ENCODE measurements around the gene COQ8B. TPM values are rescaled to one million over a fixed set of nuclear protein-coding genes. Genes with fewer than 3 reads are reported as not detected.

The COQ8B gene
- total RNA-seq, 1 donor from 2014 or later, result 43.9 TPM

DNA sequence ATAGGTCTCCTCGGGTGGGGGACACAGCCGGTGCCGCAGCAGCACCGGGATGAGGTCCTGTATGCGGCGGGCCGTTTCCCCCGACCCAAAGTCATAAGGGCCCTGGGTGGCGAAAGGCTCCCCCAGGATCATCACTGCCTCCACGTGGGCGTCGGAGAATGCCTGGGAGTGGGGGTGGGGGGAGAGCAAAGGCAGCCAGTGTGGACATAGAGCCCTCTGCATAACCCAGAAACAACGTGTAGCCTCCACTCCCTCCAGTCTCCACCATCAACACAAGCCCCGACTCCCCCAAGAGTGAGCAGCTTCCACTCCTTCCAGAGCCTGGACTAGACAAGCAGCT is 24.5 kb downstream of the COQ8B start:
- intact Hi-C loops (cut with DNase I), result no loop called here
- Histone ChIP-seq H3K9me3 (no peaks in the 10 kb centered on the region), H3K27me3 (ENCODE audit: low read depth) (no peaks in the 10 kb centered on the region), H3K36me3 (peaks cover 37% of the 10 kb centered on the region), H3K4me3 (no peak overlapping the region), H3K4me1 (peaks cover 26% of the 10 kb centered on the region), H3K27ac (no peak overlapping the region)
- DNase-seq, result no peak
- ATAC-seq, result no peak
- TF ChIP-seq, protein P1, sequence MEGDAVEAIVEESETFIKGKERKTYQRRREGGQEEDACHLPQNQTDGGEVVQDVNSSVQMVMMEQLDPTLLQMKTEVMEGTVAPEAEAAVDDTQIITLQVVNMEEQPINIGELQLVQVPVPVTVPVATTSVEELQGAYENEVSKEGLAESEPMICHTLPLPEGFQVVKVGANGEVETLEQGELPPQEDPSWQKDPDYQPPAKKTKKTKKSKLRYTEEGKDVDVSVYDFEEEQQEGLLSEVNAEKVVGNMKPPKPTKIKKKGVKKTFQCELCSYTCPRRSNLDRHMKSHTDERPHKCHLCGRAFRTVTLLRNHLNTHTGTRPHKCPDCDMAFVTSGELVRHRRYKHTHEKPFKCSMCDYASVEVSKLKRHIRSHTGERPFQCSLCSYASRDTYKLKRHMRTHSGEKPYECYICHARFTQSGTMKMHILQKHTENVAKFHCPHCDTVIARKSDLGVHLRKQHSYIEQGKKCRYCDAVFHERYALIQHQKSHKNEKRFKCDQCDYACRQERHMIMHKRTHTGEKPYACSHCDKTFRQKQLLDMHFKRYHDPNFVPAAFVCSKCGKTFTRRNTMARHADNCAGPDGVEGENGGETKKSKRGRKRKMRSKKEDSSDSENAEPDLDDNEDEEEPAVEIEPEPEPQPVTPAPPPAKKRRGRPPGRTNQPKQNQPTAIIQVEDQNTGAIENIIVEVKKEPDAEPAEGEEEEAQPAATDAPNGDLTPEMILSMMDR (IDR thresholded peaks at IDR 0.05), result no peak

DNA sequence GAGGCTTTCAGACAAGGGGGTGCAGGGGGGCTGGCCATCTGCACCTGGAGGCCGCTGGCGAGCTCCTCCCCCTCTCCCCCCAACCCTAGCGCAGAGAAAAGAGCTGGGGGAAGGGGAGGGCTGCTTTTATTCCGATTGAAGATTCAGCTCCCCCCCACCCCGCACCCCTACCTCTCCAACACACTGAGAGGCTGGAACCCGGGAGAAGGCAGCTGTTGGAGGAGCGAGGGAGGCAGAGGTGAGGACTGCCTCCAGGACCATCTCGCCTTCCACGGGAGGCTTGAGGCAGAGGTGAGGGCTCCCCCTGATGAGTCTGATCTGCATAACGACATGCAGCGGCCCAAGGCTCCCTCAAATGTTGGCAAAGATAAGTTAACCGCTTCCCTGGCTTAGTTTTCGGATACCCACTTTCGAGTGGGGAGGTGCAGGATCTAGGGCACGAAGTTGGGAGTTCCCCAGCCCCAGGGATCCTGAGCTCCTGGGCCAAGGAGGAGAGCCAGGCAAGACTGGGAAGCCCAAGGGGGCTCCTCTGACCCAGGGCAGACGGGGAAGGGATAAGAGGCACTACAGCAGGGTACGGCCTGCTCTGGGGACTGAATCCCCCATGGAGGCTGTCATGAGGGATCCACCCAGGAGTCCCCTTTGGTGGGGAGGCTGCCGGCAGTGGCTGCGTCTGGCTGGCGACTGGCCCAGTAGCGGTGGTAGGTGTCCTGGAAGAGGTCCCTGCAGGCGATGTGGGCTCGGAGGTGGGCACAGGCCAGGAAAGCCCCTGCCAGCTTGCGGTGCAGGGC is 25.1 kb downstream of the COQ8B start:
- H3K9me3 ChIP-seq, result no peaks in the 10 kb centered on the region
- DNase-seq (no peak), ATAC-seq (no peak)
- H3K4me1 ChIP-seq, result peaks cover 26% of the 10 kb centered on the region
- no peaks in the 10 kb centered on the region for H3K27me3 ChIP-seq (ENCODE audit: low read depth)
- peak overlapping the region; percentile 64 for H3K4me3 ChIP-seq
- intact Hi-C loops (cut with DNase I), result no loop called here
- TF ChIP-seq, protein P1 (IDR thresholded peaks at IDR 0.05), result no peak
- H3K27ac ChIP-seq, result peak overlapping the region; percentile 82
- peaks cover 37% of the 10 kb centered on the region for H3K36me3 ChIP-seq

DNA sequence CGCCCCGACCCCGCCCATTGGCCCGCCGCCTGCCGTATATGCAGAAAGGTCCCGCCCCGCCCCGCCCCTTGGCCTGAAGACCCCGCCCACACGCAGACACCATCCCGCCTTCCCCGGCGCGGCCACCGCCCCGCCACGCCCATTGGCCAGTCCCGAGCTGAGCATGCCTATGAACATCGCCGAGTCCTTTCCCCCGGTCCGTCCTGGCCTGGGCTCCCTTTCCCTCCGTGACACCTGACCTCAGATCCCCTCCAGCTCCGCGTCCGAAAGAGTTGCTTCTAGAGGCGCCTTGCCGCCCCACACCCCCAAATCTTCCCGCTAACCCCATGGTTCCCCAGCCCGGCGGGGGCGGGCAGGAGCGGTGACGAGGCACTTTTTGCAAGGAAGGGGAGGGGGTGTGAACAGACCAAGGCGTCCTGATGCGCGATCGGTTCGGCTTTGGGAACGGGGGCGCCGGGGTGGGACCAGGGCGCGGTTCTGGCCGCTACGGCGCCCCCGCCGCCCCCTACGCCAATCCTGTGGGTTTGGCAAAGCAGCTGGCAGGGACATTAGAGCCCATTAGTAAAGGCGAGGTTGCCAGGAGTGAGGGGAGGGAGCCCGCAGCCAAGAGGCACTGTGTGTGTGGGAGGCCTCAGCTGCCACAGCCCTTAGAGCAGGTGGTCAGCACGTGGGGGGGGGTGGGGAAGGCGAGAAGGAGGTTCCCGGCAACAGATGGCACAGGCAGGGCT is 25.8 kb downstream of the COQ8B start:
- peak; percentile 93 to 95 for ATAC-seq
- Histone ChIP-seq H3K27me3 (ENCODE audit: low read depth) (no peaks in the 10 kb centered on the region), H3K36me3 (peaks cover 40% of the 10 kb centered on the region), H3K27ac (peak overlapping the region; percentile 82), H3K4me3 (peak overlapping the region; percentile 64), H3K4me1 (peaks cover 26% of the 10 kb centered on the region), H3K9me3 (no peaks in the 10 kb centered on the region)
- intact Hi-C loops (cut with DNase I), result no loop called here
- peak; percentile 96 for DNase-seq
- TF ChIP-seq, protein P1 (IDR thresholded peaks at IDR 0.05), result no peak

DNA sequence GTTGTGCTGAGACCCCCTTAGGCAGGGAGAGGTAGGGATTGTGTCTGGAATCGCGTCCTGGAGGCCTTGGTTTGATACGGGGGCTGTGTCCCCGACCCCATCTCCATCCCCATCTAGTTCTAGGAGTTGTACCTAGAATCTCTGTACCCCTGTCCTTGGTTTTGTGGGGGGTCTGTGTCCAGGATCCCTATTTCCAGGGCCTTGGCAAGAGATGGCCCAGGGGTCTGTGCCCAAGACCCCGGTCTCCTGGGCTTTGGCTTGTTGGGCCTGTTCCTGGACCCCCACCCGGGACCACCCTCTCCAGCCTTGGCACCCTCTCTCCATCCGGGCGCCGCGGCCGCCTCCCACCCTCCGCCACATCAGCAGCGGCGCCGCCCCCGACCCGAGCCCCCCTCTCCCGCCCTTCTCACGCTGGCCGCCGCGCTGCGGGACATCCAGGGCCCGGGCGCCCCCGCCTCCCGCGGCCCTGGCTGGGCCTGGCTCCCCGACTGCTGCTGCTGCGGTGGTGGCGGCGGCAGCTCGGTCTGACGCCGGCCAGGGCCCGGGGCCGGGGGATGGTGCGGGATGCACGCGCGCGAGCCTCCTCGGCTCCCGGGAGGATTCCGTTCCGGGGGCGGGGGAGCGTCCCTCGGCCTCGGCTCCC is 26.5 kb downstream of the COQ8B start, which contains the start of gene NUMBL:
TSS of gene NUMBL (minus strand) at position 602 of the 643 bp plus-strand sequence. CDS start at position 434, 168 bp downstream.
- Histone ChIP-seq H3K4me3 (peak within 1 kb of the TSS; percentile 64), H3K27me3 (ENCODE audit: low read depth) (no peaks in the 10 kb centered on the region), H3K36me3 (peaks cover 40% of the 10 kb centered on the region), H3K27ac (peak within 1 kb of the TSS; percentile 82), H3K9me3 (no peaks in the 10 kb centered on the region), H3K4me1 (peaks cover 26% of the 10 kb centered on the region)
- no peak for ATAC-seq
- no peak for DNase-seq
- intact Hi-C loops (cut with DNase I), result no loop called here
- TF ChIP-seq, protein P1 (IDR thresholded peaks at IDR 0.05), result no peak

DNA sequence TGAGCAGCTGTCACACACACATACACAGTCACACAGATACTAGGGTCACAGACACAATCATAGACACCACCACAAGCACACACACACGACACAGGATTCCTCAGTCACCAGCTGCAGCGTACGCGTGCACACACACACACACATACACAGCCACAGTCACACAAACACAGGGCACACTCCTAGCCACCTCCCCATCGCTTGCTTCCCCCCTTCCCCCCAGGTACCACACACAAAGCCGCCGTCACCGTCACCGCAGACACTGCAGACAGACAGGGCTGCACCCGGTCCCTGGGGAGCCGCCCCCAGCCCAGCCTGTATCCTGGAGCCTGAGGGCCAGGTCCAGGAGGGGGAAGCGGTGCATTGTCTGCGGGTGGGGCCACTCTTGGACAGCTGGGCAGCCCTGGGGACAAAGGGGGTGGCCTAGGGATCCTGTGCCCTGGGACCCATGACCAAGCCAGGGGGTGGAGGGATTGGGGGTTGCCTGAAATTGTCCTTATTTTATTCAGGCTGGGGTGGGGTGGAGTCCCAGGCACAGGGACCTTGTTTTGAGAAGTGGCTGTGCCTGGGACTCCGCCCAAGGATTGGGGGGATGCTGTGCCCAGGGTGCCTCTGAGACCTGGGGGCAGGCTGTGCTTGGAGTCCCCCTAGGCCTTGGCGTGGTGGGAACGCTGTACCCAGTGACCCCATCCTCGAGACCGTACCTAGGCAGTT is 27.2 kb downstream of the COQ8B start:
- H3K4me3 ChIP-seq, result peak overlapping the region; percentile 64
- H3K27me3 ChIP-seq (ENCODE audit: low read depth), result no peaks in the 10 kb centered on the region
- ATAC-seq (no peak), DNase-seq (no peak)
- peaks cover 26% of the 10 kb centered on the region for H3K4me1 ChIP-seq
- peak overlapping the region; percentile 69 for H3K27ac ChIP-seq
- TF ChIP-seq, protein P1 (IDR thresholded peaks at IDR 0.05), result no peak
- H3K9me3 ChIP-seq, result no peaks in the 10 kb centered on the region
- intact Hi-C loops (cut with DNase I), result no loop called here
- peaks cover 37% of the 10 kb centered on the region for H3K36me3 ChIP-seq
